ENCODE data around the gene SERPINE1. TPM values are rescaled to one million over a fixed set of nuclear protein-coding genes. Genes with fewer than 3 reads are reported as not detected.

The SERPINE1 gene
- total and polyA plus RNA-seq, 2 donors (not counting 1 experiment from before 2014, with no cell fraction given), result 167 to 1,153 TPM

GRCh38 chr7:101172005-101172853 is 45.3 kb downstream of the SERPINE1 start:
- H3K9me3 ChIP-seq (ENCODE audit: control insufficient read depth, insufficient read depth, low read depth, low read length), result no peaks in the 10 kb centered on the region
- no peaks in the 10 kb centered on the region for H3K36me3 ChIP-seq (ENCODE audit: control insufficient read depth, insufficient read depth, low read length)
- no peak for DNase-seq (ENCODE audit: low read depth in 2 of 2)
- H3K4me3 ChIP-seq (replicated peaks in 1 of 4; ENCODE audit: control extremely low read depth in 1 of 4, insufficient read depth in 1 of 4, low read depth in 3 of 4, low read length in 4 of 4), result no peak overlapping the region
- H3K9ac ChIP-seq (ENCODE audit: insufficient read depth, low read length), result peak overlapping the region; percentile 6
- H3K4me1 ChIP-seq (ENCODE audit: control insufficient read depth, extremely low read depth, insufficient read depth, low read length), result peaks cover 17% of the 10 kb centered on the region
- no peak overlapping the region for H3K27ac ChIP-seq (ENCODE audit: insufficient read depth, low read length)
- peaks cover 69% of the 10 kb centered on the region for H3K27me3 ChIP-seq (ENCODE audit: control insufficient read depth, insufficient read depth, low read length)
- TF ChIP-seq EZH2 (IDR thresholded peaks at IDR 0.05; ENCODE audit: low read length, missing control alignments), result peak; percentile 98
- TF ChIP-seq, protein P1, sequence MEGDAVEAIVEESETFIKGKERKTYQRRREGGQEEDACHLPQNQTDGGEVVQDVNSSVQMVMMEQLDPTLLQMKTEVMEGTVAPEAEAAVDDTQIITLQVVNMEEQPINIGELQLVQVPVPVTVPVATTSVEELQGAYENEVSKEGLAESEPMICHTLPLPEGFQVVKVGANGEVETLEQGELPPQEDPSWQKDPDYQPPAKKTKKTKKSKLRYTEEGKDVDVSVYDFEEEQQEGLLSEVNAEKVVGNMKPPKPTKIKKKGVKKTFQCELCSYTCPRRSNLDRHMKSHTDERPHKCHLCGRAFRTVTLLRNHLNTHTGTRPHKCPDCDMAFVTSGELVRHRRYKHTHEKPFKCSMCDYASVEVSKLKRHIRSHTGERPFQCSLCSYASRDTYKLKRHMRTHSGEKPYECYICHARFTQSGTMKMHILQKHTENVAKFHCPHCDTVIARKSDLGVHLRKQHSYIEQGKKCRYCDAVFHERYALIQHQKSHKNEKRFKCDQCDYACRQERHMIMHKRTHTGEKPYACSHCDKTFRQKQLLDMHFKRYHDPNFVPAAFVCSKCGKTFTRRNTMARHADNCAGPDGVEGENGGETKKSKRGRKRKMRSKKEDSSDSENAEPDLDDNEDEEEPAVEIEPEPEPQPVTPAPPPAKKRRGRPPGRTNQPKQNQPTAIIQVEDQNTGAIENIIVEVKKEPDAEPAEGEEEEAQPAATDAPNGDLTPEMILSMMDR (conservative IDR thresholded peaks at IDR 0.05 in 1 of 2, IDR thresholded peaks at IDR 0.05 in 1 of 2; ENCODE audit: low read depth in 1 of 2, low read length in 2 of 2), result no peak
- no peaks in the 10 kb centered on the region for H3K79me2 ChIP-seq (ENCODE audit: control insufficient read depth, insufficient read depth, low read length)
- no peak overlapping the region for H2AFZ ChIP-seq (ENCODE audit: low read length)
- peaks cover 2% of the 10 kb centered on the region for H4K20me1 ChIP-seq (ENCODE audit: control insufficient read depth, extremely low read depth, insufficient read depth, low read length)
- H3K4me2 ChIP-seq (ENCODE audit: extremely low read depth, insufficient read depth, low read length), result peak overlapping the region; percentile 77

- Histone ChIP-seq H3K4me1 (ENCODE audit: control insufficient read depth, extremely low read depth, insufficient read depth, low read length) (peaks cover 17% of the 10 kb centered on the region), H3K27me3 (ENCODE audit: control insufficient read depth, insufficient read depth, low read length) (peaks cover 71% of the 10 kb centered on the region), H3K79me2 (ENCODE audit: control insufficient read depth, insufficient read depth, low read length) (no peaks in the 10 kb centered on the region), H4K20me1 (ENCODE audit: control insufficient read depth, extremely low read depth, insufficient read depth, low read length) (peaks cover 2% of the 10 kb centered on the region), H3K36me3 (ENCODE audit: control insufficient read depth, insufficient read depth, low read length) (no peaks in the 10 kb centered on the region), H3K4me2 (ENCODE audit: extremely low read depth, insufficient read depth, low read length) (peak overlapping the region; percentile 77), H3K4me3 (replicated peaks in 1 of 4; ENCODE audit: control extremely low read depth in 1 of 4, insufficient read depth in 1 of 4, low read depth in 3 of 4, low read length in 4 of 4) (peak overlapping the region; percentile 2 to 33 (median 4)), H3K27ac (ENCODE audit: insufficient read depth, low read length) (no peak overlapping the region), H2AFZ (ENCODE audit: low read length) (no peak overlapping the region), H3K9ac (ENCODE audit: insufficient read depth, low read length) (no peak overlapping the region), H3K9me3 (ENCODE audit: control insufficient read depth, insufficient read depth, low read depth, low read length) (no peaks in the 10 kb centered on the region)
- TF ChIP-seq EZH2 (IDR thresholded peaks at IDR 0.05; ENCODE audit: low read length, missing control alignments), result peak; percentile 56
- TF ChIP-seq, protein P1 (conservative IDR thresholded peaks at IDR 0.05 in 1 of 2, IDR thresholded peaks at IDR 0.05 in 1 of 2; ENCODE audit: low read depth in 1 of 2, low read length in 2 of 2), result no peak
- DNase-seq (ENCODE audit: low read depth in 2 of 2), result peak; percentile 56 to 66
These were observed 46.2 kb downstream of the SERPINE1 start for GRCh38 chr7:101172854-101173751.

DNA sequence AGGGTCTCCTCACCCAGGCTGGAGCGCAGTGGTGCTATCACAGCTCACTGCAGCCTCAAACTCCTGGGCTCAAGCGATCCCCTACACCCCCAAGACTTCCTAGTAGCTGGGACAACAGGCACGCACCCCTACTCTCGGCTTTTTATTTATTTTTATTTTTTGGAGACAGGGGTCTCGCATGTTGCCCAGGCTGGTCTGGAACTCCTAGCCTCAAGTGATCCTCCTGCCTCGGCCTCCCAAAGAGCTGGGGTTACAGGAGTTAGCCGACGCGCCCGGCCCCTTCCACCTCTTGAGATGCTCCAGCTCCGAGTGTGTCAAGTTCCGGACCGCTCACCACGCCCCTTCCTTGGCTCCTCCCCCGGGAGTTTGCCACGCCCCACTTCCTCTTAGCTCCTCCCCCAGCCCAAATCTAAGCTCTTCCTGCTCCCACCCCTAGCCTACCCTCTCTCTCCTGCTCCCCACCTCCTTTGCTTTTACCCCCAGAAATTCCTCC is 46.9 kb downstream of the SERPINE1 start:
- no peak overlapping the region for H3K9ac ChIP-seq (ENCODE audit: insufficient read depth, low read length)
- DNase-seq (ENCODE audit: low read depth in 2 of 2), result no peak
- H3K4me3 ChIP-seq (replicated peaks in 1 of 4; ENCODE audit: control extremely low read depth in 1 of 4, insufficient read depth in 1 of 4, low read depth in 3 of 4, low read length in 4 of 4), result peak overlapping the region in 3 of 4 experiments; percentile 2 to 33 (median 5)
- no peaks in the 10 kb centered on the region for H3K9me3 ChIP-seq (ENCODE audit: control insufficient read depth, insufficient read depth, low read depth, low read length)
- H3K36me3 ChIP-seq (ENCODE audit: control insufficient read depth, insufficient read depth, low read length), result no peaks in the 10 kb centered on the region
- H2AFZ ChIP-seq (ENCODE audit: low read length), result no peak overlapping the region
- H4K20me1 ChIP-seq (ENCODE audit: control insufficient read depth, extremely low read depth, insufficient read depth, low read length), result no peaks in the 10 kb centered on the region
- TF ChIP-seq, protein P1 (conservative IDR thresholded peaks at IDR 0.05 in 1 of 2, IDR thresholded peaks at IDR 0.05 in 1 of 2; ENCODE audit: low read depth in 1 of 2, low read length in 2 of 2), result no peak
- no peak for TF ChIP-seq EZH2 (IDR thresholded peaks at IDR 0.05; ENCODE audit: low read length, missing control alignments)
- H3K4me1 ChIP-seq (ENCODE audit: control insufficient read depth, extremely low read depth, insufficient read depth, low read length), result peaks cover 17% of the 10 kb centered on the region
- H3K27me3 ChIP-seq (ENCODE audit: control insufficient read depth, insufficient read depth, low read length), result peaks cover 69% of the 10 kb centered on the region
- no peaks in the 10 kb centered on the region for H3K79me2 ChIP-seq (ENCODE audit: control insufficient read depth, insufficient read depth, low read length)
- H3K4me2 ChIP-seq (ENCODE audit: extremely low read depth, insufficient read depth, low read length), result peak overlapping the region; percentile 77
- H3K27ac ChIP-seq (ENCODE audit: insufficient read depth, low read length), result no peak overlapping the region
